ENCODE measurements around the gene MRPL27.

The MRPL27 gene

DNA sequence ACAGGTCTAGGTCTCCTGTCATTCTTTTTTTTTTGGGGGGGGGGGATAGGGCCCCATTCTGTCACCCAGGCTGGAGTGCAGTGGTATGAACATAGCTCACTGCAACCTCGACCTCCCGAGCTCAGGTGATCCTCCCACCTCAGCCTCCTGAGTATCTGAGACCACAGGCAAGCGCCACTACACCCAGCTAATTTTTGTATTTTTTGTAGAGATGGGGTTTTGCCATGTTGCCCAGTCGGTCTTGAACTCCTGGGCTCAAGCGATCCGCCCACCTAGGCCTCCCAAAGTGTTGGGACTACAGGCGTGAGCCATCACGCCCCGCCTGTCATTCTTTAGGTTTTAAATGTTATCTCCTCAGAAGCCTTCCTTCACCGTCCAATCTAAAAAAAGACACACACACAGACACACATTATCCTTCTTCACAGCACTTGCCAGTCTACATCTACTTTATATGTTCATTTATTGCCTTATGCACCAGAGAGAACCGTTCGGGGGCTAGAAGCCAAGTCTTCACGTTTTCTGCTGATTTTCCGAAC lies 694 bp downstream of the MRPL27 start:
- H3K4me2 ChIP-seq (ENCODE audit: low read length), result peak overlapping the region; percentile 96
- peak overlapping the region; percentile 87 for H3K4me3 ChIP-seq (ENCODE audit: low read depth, low read length, poor library complexity, severe bottlenecking)
- no peaks in the 10 kb centered on the region for H3K27me3 ChIP-seq (ENCODE audit: insufficient read depth, low read length)
- H3K79me2 ChIP-seq (ENCODE audit: insufficient read depth, low read length), result peaks cover 12% of the 10 kb centered on the region
- H3K4me1 ChIP-seq (ENCODE audit: insufficient read depth, low read length, severe bottlenecking), result peaks cover 21% of the 10 kb centered on the region
- no peaks in the 10 kb centered on the region for H3K9me2 ChIP-seq (ENCODE audit: low read depth, low read length)
- H3K36me3 ChIP-seq (ENCODE audit: insufficient read depth, low read length), result peaks cover 38% of the 10 kb centered on the region
- H3K9me3 ChIP-seq (ENCODE audit: low read length), result no peaks in the 10 kb centered on the region
- no peak for TF ChIP-seq EZH2 (IDR thresholded peaks at IDR 0.05; ENCODE audit: borderline replicate concordance, low read length)
- TF ChIP-seq, protein P1, sequence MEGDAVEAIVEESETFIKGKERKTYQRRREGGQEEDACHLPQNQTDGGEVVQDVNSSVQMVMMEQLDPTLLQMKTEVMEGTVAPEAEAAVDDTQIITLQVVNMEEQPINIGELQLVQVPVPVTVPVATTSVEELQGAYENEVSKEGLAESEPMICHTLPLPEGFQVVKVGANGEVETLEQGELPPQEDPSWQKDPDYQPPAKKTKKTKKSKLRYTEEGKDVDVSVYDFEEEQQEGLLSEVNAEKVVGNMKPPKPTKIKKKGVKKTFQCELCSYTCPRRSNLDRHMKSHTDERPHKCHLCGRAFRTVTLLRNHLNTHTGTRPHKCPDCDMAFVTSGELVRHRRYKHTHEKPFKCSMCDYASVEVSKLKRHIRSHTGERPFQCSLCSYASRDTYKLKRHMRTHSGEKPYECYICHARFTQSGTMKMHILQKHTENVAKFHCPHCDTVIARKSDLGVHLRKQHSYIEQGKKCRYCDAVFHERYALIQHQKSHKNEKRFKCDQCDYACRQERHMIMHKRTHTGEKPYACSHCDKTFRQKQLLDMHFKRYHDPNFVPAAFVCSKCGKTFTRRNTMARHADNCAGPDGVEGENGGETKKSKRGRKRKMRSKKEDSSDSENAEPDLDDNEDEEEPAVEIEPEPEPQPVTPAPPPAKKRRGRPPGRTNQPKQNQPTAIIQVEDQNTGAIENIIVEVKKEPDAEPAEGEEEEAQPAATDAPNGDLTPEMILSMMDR (IDR thresholded peaks at IDR 0.05; ENCODE audit: low read length), result no peak
- H3F3A ChIP-seq (ENCODE audit: insufficient read depth, low read length), result no peaks in the 10 kb centered on the region
- peak overlapping the region; percentile 81 for H3K27ac ChIP-seq (ENCODE audit: low read depth, low read length, poor library complexity, severe bottlenecking)
- no peaks in the 10 kb centered on the region for H4K20me1 ChIP-seq (ENCODE audit: insufficient read depth, low read length)
- no peak overlapping the region for H2AFZ ChIP-seq (ENCODE audit: low read length)
- H3K9ac ChIP-seq (ENCODE audit: low read length), result peak overlapping the region; percentile 91

DNA sequence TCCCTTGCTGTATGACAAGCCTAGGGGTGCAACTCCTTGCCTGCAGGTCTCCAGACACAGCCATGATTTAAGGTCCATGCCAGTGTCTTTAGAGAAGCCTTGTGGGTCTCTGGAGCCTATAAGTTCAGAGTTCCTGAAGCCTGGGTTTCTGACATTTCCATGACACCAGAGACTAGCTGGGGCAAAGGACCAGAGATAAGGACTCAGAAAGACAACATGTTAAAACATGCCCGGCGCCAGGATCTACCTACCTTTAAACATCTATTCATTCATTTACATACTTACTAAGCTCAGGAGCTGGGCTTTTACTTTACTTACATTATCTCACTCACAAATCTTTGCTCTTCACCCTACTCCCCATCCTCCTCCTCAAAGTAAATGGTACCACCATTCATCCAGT lies 1.5 kb downstream of the MRPL27 start:
- Histone ChIP-seq H2AFZ (ENCODE audit: low read length) (no peak overlapping the region), H3K9ac (ENCODE audit: low read length) (peak overlapping the region; percentile 91), H3K36me3 (ENCODE audit: insufficient read depth, low read length) (peaks cover 44% of the 10 kb centered on the region), H3K9me3 (ENCODE audit: low read length) (no peaks in the 10 kb centered on the region), H3K4me3 (ENCODE audit: low read depth, low read length, poor library complexity, severe bottlenecking) (peak overlapping the region; percentile 87), H3K79me2 (ENCODE audit: insufficient read depth, low read length) (peaks cover 12% of the 10 kb centered on the region), H3K9me2 (ENCODE audit: low read depth, low read length) (no peaks in the 10 kb centered on the region), H3K4me2 (ENCODE audit: low read length) (peak overlapping the region; percentile 96), H3K4me1 (ENCODE audit: insufficient read depth, low read length, severe bottlenecking) (peaks cover 21% of the 10 kb centered on the region), H3K27me3 (ENCODE audit: insufficient read depth, low read length) (no peaks in the 10 kb centered on the region), H3K27ac (ENCODE audit: low read depth, low read length, poor library complexity, severe bottlenecking) (peak overlapping the region; percentile 81), H3F3A (ENCODE audit: insufficient read depth, low read length) (no peaks in the 10 kb centered on the region), H4K20me1 (ENCODE audit: insufficient read depth, low read length) (no peaks in the 10 kb centered on the region)
- TF ChIP-seq, protein P1 (IDR thresholded peaks at IDR 0.05; ENCODE audit: low read length), result no peak
- TF ChIP-seq EZH2 (IDR thresholded peaks at IDR 0.05; ENCODE audit: borderline replicate concordance, low read length), result no peak

DNA sequence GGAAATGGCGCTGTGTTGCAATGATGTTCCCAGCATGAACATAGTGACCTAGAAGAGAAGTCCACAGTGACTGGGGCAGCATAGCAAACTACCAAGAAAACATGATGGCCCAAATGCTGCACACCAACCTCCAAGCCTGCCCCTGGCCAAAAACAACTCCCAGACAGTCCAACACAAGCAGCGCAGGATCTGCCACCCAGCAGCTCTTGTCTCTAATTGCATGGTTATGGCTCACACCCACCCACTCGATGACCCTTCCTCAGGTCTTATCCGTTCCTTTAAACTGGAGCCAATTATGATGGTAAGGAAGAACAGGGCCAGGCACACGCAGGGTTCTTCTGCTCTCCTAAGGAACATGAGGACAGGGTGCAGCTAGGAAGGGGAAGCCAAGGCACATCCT lies 2.9 kb downstream of the MRPL27 start:
- no peaks in the 10 kb centered on the region for H3F3A ChIP-seq (ENCODE audit: insufficient read depth, low read length)
- H3K36me3 ChIP-seq (ENCODE audit: insufficient read depth, low read length), result peaks cover 51% of the 10 kb centered on the region
- H2AFZ ChIP-seq (ENCODE audit: low read length), result no peak overlapping the region
- H3K4me2 ChIP-seq (ENCODE audit: low read length), result no peak overlapping the region
- no peaks in the 10 kb centered on the region for H3K9me3 ChIP-seq (ENCODE audit: low read length)
- H3K79me2 ChIP-seq (ENCODE audit: insufficient read depth, low read length), result peaks cover 12% of the 10 kb centered on the region
- H3K9me2 ChIP-seq (ENCODE audit: low read depth, low read length), result no peaks in the 10 kb centered on the region
- no peak overlapping the region for H3K4me3 ChIP-seq (ENCODE audit: low read depth, low read length, poor library complexity, severe bottlenecking)
- no peak overlapping the region for H3K27ac ChIP-seq (ENCODE audit: low read depth, low read length, poor library complexity, severe bottlenecking)
- TF ChIP-seq EZH2 (IDR thresholded peaks at IDR 0.05; ENCODE audit: borderline replicate concordance, low read length), result no peak
- TF ChIP-seq, protein P1 (IDR thresholded peaks at IDR 0.05; ENCODE audit: low read length), result no peak
- H3K9ac ChIP-seq (ENCODE audit: low read length), result no peak overlapping the region
- H3K27me3 ChIP-seq (ENCODE audit: insufficient read depth, low read length), result no peaks in the 10 kb centered on the region
- no peaks in the 10 kb centered on the region for H4K20me1 ChIP-seq (ENCODE audit: insufficient read depth, low read length)
- peaks cover 21% of the 10 kb centered on the region for H3K4me1 ChIP-seq (ENCODE audit: insufficient read depth, low read length, severe bottlenecking)

All from OCI-LY1 (cell line).